CD1c-positive myeloid dendritic cell (primary cell): ENCODE measurements around the gene ABCF3.
A peak's percentile ranks its signal among the peaks of the same experiment; 100 is the strongest.
"Not testable (repeated sequence)": the region's sequence is repeated elsewhere in the genome, so short reads cannot be mapped to it uniquely, and the experiment has no call there.

ENCODE experiments used
- DNase-seq: peaks from one replicate; pipeline ENCODE4 v3.0.0-alpha.2; 2016; ENCODE audit errors: extremely low spot score

The ABCF3 gene, protein sequence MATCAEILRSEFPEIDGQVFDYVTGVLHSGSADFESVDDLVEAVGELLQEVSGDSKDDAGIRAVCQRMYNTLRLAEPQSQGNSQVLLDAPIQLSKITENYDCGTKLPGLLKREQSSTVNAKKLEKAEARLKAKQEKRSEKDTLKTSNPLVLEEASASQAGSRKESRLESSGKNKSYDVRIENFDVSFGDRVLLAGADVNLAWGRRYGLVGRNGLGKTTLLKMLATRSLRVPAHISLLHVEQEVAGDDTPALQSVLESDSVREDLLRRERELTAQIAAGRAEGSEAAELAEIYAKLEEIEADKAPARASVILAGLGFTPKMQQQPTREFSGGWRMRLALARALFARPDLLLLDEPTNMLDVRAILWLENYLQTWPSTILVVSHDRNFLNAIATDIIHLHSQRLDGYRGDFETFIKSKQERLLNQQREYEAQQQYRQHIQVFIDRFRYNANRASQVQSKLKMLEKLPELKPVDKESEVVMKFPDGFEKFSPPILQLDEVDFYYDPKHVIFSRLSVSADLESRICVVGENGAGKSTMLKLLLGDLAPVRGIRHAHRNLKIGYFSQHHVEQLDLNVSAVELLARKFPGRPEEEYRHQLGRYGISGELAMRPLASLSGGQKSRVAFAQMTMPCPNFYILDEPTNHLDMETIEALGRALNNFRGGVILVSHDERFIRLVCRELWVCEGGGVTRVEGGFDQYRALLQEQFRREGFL

DNA sequence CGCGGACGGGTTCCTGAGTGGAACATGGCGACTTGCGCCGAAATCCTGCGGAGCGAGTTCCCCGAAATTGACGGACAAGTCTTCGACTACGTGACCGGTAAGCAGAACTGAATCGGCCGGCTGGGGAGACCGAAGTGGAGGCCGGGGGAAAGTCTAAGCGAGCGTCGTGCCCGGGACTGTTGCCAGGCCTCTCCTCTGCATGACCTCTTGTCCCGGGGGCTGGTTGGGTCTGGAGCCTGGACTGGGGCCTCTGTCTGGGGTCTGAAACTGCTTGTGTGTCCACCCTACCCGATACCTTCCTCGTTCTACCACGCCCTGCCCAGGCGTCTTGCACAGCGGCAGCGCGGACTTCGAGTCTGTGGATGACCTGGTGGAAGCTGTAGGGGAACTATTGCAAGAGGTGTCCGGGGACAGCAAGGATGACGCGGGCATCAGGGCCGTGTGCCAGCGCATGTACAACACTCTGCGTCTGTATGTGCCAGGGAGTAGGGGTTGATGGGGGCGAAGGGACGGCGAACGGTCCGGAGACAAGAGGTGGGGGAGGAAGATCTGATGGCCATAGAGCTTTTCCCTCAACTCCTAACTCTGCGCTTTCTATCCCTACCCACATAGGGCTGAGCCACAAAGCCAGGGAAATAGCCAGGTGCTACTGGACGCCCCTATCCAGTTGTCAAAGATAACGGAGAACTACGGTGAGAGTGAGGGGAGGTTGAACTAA lies at the start of gene ABCF3:
Gene ABCF3, plus strand, starts transcription at position 16 of the 718 bp plus-strand sequence. Its CDS starts 9 bp downstream, at position 25.
- DNase-seq, result no peak

DNA sequence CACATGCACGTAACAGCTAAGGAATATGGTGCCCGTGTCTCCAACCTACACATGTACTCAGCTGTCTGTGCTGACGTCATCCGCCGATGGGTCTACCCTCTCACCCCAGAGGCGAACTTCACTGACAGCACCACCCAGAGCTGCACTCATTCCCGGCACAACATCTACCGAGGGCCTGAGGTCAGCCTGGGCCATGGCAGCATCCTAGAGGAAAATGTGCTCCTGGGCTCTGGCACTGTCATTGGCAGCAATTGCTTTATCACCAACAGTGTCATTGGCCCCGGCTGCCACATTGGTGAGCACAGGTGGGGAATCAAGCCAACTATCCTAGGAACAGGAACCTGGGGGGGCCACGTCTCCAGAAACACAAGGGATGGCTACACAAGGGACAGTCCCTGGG lies 45.6 kb upstream of the ABCF3 start:
- DNase-seq, result no peak

DNA sequence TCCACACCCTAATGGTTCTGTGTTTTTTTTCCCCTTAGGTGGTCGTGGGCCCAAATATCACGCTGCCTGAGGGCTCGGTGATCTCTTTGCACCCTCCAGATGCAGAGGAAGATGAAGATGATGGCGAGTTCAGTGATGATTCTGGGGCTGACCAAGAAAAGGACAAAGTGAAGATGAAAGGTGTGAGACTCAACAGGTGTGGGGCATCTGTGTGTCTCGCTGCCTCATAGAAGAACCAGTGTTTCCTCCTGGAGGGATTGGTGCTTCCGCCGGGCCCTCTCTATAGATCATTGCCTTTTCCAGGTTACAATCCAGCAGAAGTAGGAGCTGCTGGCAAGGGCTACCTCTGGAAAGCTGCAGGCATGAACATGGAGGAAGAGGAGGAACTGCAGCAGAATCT lies 43.8 kb upstream of the ABCF3 start:
- no peak for DNase-seq

DNA sequence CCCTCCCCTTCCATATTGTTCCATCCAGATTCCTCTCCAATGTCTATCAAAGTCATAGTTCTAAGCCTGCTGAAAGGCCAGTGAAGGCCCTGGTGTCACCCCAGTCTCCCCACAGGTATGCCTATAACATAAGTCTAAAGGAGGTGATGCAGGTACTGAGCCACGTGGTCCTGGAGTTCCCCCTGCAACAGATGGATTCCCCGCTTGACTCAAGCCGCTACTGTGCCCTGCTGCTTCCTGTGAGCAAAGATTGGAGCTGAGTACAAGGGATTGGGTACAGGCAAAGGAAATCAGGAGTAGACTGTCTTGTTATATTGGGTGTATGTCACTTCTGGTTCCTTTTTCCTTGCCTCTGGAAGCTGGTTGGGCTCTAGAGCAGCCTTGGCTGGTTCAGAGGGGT lies 42.7 kb upstream of the ABCF3 start:
- no peak for DNase-seq

DNA sequence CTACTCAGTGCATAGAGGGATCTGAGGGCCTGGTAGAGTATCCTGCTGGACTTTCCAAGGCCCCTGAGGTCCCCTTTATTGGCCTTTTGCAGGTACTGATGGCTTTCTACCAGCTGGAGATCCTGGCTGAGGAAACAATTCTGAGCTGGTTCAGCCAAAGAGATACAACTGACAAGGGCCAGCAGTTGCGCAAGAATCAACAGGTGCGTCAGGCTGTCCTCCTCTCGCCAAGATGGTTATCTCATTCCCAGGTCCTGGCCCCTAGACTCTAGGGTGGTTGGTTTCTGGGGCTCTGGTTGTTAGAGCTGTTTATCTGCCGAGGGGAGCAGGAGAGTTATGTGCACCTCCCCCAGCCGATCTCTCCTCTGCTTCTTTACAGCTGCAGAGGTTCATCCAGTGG lies 41.5 kb upstream of the ABCF3 start:
- no peak for DNase-seq

DNA sequence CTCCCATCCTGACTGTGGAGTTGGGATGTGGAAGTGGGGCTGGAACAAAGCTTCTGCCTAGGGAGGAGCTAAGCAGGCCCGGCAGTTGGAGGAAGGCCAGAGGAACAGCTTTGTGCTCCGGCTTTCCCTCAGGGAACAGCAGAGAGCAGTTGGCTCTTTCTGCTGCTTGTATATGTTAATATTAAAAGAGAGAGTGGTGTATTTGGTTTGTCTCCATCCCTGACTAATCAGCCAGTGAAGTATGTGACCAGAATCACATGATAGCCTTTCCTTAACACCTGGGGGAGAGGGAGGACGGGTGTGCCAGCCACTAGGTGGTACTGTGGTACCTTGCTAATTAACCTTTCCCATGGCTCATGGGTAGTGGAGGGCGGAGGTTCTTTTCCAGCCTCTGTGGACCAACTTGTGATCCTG lies 40.9 kb upstream of the ABCF3 start:
- DNase-seq, result peak; percentile 17

DNA sequence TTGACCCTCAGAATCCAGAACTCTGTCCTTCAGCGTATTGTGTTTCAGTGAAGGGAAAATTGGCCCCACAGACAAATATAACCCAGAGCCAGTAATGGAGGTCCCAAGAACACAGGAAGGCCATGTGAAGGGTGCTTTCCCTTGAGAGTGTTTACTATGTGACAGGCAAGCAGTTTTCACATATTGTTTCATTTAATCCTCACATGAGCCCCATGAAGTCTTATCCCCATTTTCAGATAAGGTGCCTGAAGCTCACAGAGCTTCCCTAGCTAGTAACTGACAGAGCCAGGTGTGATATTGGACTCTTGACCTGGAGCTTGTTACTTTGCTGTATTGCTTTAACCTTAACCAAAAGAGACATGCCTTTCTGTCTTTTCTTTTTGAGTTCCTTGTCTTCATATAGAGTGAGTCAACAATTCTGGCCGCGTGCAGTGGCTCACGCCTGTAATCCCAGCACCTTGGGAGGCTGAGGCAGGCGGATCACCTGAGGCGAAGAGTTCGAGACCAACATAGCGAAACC lies 40.2 kb upstream of the ABCF3 start:
- no peak for DNase-seq

DNA sequence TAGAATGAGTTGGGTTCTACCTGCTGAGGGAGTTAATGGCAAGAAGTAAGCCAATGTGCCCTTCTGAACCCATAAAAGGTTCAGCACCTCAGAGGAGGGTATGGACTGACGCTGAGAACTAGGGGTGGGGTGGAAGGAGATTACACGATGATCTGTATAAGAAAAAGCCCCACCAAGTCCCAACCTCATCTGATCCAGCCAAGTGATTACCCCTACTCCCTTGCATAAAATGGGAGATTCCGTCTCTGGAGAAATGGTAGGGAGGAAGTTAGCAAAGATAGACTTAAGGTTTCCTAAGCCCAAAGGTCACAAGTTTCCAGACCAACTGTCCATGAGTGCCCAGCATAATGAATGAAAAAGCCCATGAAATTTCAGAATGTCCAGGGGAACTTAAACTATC lies 37.9 kb upstream of the ABCF3 start:
- DNase-seq, result peak; percentile 10

DNA sequence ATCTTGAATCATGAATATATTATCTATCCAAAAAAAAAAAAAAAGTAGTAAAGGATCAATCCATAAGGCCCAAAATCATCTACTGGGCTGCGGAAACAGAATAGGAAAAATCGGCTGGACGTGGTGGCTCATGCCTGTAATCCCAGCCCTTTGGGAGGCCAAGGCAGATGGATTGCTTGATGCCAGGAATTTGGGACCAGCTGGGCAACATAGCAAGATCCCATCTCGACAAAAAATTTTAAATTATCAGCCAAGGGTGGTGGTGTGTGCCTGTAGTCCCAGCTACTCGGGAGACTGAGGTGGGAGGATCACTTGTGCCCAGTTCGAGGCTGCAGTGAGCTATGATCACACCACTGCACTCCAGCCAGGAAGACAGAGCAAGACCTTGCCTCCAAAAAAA lies 36.9 kb upstream of the ABCF3 start:
- no peak for DNase-seq

DNA sequence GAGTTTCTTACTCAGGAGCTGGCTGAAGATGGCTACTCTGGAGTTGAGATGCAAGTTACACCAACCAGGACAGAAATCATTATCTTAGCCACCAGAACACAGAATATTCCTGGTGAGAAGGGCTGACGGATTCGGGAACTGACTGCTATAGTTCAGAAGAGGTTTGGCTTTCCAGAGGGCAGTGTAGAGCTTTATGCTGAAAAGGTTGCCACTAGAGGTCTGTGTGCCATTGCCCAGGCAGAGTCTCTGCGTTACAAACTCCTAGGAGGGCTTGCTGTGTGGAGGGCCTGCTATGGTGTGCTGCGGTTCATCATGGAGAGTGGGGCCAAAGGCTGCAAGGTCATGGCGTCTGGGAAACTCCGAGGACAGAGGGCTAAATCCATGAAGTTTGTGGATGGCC lies 36.2 kb upstream of the ABCF3 start:
- DNase-seq, result not testable (repeated sequence)

DNA sequence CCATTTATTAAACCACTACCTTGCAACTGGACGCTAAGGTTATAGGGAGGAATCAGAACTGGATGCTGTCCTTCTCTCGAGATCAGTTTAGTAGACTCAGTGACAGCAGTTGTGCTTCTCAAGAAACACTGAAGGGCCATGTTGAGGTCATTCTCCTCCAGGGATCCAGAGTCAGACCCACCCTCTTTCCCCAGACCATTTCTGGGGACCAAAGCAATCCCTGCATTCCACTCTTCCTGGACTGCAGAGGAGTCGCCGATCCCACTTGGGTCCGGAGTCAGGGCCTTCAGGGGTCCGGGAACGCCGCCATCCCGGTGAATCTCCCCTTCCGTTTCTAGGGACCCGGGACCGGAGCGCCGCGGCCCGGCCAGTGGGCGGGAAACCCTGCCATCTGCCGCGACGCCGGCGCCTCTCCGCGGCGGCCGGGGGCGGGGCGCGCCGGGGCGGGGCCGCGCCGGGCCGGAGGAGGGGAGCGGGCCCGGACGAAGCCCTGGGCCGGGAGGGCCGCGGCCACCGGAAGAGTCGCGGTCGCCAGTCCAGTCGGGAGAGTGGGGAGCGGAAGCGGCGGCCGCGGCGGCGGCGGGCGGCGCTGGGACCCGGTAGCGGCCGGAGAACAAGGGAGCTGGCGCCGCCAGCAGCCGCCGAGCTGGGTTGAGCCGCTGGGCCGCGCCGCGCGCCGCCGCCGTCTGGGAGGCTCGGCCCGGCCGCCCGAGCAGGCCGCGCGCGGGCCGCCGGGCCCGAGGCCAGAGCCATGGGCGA lies 30.9 kb upstream of the ABCF3 start, which contains the start of gene DVL3:
Gene DVL3, plus strand, starts transcription at position 493 of the 759 bp plus-strand sequence. Its CDS starts 259 bp downstream, at position 752.
- DNase-seq, result peak; percentile 76

DNA sequence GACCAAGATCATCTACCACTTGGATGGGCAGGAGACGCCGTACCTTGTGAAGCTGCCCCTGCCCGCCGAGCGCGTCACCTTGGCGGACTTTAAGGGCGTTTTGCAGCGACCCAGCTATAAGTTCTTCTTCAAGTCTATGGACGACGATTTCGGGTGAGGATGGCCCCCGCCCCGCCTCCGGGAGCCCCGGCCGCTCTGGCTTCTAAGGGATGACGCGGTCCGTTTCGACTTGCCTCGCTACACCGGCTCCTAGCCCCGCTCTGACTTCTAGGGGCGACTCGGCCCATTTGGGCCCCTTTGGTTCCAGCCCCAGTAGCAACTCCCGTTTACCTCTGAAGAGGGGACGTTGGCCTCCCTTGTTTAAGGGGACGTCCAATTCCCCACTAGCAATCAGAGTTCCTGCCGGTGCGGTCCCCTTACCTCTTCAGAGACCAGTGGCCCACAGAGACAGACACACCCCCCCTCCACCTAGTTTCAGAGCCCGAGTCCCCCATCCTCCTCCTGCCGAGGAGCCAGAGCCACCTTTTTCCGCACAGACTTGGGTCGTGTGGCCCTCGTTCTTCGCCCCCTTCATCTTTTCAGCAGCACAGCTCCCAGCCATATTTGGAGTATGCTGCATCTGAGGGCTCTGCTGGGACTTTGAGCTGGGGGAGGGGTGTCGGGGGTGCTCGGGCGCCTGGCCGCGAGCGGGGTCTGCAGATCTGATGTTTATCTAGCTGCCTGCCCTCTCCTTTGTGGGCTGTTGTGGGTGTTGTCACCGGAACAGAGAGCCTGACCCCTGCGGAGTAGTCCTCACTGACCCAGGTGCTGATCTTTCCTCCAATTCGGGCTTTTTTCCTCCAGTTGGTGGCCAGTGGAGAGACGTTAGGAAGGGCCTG lies 30.1 kb upstream of the ABCF3 start:
- peak; percentile 33 for DNase-seq

DNA sequence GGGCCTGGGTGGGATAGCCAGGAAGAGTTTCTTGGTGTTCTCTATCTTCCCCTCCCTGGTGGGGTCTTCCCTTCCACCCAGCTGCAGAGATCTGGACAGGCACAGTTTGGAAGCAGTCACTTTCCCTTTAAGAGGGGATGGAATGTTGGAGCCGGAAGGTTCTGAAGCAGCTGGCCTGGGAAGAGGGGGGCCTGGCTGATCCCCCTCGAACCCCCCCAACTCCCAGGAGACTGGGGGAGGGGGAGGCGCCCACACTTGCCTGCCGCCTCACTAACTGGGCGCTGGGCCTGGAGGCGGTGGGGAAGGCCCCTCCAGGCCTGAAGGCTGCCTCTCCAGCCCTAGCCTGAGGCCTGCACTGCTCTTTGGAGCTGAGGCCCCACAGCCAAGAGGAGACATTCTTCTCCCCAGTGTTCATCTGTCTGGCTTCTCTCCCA lies 29.5 kb upstream of the ABCF3 start:
- no peak for DNase-seq

DNA sequence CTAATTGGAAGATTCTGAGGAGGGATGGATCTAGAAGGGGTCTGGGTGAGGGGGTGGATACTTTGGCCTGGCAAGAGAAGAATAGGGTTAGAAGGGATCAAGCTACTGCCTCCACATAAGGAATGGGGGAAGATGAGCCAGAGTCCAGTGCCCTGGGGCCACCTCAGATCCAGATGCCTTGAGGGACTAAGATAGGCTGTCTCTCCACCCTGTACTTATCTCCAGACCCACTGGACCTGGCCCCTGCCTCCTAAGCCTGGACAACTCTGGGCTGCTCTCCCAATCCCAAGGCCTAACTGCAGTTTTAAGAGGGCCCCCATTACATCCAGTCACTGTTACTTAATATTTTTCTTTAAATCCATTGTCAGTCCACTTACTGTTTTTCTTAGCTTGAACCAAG lies 28.8 kb upstream of the ABCF3 start:
- no peak for DNase-seq

DNA sequence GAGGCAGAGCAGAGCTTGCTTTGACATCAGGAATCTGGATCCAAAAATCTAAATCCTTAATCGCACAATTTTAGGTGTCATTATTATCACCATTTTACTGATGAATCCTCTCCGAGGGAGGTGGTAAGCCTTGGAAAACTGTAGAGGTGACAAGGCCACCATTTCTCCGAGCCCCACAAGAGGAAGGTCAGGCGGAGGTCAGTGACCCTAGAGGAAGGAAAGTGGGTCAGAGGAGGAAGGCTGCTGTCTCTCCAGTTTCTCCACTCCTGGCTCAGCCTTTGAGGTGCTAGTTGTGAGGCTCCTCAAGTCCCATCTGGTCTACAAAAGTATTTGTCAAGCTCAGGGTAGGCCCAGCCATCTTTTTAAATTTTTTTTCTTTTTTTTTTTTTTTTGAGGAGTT lies 27.6 kb upstream of the ABCF3 start:
- DNase-seq, result peak; percentile 27

DNA sequence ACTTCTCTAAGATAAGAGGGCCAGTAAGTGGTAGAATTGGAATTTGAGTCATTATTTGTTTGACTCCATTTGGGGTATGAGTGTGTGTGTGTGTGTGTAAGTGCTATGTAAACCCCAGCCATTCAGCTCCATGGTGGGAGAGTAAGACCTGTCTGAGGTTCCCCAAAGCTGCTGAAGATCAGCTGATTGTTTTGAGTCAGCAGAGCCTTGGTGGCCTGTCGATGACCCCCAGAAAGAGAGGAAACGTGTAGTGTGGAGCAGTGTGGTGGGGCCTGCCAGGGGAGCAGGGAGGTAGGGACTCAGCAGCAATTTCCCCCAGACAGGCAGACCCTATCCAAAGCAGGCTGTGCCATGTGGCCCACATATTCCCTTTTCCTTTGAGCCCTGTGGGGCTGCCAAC lies 25.5 kb upstream of the ABCF3 start:
- DNase-seq, result peak; percentile 52

DNA sequence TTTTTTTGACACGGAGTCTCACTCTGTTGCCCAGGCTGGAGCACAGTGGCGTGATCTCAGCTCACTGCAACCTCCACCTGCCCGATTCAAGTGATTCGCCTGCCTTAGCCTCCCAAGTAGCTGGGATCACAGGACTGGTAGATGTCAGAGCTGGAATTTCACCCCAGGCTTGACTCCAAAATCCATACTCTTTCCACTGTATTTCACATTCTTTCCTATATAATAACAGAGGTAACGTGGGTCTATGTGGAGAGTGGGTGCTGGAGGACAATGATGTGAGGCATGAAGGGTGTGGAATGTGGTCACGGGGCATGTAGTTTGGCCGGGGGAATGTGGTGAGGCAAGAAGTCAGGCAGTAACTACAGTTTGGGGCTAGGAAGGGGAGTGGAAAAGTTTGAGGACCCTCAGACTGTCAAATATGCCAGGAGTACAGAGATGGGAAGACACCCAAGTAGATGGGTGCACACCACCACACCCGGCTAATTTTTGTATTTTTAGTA lies 23.4 kb upstream of the ABCF3 start:
- not testable (repeated sequence) for DNase-seq

DNA sequence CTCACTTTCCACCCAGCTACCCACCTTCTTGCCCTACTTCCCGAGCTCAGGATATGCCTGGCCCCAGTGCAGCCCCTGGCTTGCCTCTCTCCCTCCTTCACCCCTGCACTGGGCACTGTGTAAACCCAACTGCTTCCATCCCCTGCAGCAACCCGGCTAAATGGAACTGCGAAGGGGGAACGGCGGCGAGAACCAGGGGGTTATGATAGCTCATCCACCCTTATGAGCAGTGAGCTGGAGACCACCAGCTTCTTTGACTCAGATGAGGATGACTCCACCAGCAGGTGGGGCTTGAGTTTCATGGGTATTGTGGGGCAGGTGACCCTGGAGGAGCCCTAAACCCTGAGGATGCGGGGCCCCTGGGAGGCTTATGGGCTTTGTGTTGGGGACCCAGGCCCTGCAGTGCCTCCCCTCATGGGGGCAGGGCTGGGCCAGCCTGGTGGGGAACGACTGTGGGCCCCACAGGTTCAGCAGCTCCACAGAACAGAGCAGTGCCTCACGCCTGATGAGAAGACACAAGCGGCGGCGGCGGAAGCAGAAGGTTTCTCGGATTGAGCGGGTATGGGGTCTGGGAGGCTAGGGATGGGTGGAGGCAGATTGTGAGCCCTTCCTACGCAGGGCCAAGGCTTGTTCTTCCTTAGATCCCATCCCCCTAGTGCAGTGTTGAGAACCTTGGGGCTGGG lies 21.2 kb upstream of the ABCF3 start:
- DNase-seq, result no peak

DNA sequence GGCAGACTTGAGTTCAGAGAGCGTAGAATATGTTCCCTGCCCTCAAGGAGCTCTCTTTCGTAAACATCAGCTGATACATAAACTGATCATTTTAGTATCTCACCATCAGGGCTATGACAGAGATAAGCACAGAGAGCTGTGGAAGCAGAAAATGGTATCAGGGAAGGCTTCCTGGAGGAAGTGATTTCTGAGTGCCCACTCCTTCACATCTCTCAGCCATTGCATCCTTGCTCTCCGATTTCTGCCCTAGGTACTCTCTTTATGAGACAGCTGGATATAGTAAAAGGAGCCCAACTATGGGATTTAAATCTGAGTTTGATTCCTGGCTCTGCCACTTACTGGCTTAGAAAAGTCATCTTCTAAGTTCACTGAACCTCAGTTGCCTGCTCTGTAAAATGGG lies 20.5 kb upstream of the ABCF3 start:
- no peak for DNase-seq

DNA sequence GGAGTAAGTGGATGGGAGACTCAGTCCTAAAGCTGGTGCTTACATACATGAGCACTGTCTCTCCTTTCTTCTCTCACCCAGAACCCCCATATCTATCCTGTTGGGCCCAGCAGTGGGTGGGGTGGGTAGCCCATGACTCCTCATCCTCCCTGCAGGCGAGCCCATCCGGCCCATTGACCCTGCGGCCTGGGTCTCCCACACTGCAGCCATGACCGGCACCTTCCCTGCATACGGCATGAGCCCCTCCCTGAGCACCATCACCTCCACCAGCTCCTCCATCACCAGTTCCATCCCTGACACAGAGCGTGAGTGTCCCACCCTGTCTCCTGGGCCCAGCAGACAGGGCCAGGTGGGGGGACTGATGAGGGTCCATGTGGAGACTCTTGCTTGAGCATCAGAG lies 19.3 kb upstream of the ABCF3 start:
- no peak for DNase-seq
